GM12878 (cell line): Measurements from ENCODE around the gene SMARCA4. TPM values are rescaled to one million over a fixed set of nuclear protein-coding genes. Genes with fewer than 3 reads are reported as not detected.

Experiments
- BMI1 ChIP-seq: fragments of 450-650 bp; IDR thresholded peaks from 2 replicates; pipeline ENCODE4 v1.6.1; 2016; ENCODE audit warnings: mild to moderate bottlenecking, moderate library complexity, borderline replicate concordance
- CHD4 ChIP-seq: fragments of 200-600 bp; sonication (generic); IDR thresholded peaks from 2 replicates; pipeline ENCODE4 v1.6.1; 2016; ENCODE audit warnings: mild to moderate bottlenecking
- CREM ChIP-seq: IDR thresholded peaks from 2 replicates; pipeline ENCODE4 v1.6.1; 2014; ENCODE audit warnings: antibody characterized with exemption, low read depth
- DPF2 ChIP-seq: fragments of 450-650 bp; IDR thresholded peaks from 2 replicates; pipeline ENCODE4 v1.6.1; 2017; ENCODE audit warnings: mild to moderate bottlenecking
- E2F4 ChIP-seq: IDR thresholded peaks from 2 replicates; pipeline ENCODE4 v1.6.1; 2012; ENCODE audit warnings: low read depth, low read length, improper control_type of control experiment
- FOXM1 ChIP-seq: IDR thresholded peaks from 2 replicates; pipeline ENCODE4 v1.6.1; 2012; ENCODE audit warnings: low read depth, mild to moderate bottlenecking, inconsistent platforms, low read length, moderate library complexity
- GATAD2B ChIP-seq: fragments of 450-650 bp; conservative IDR thresholded peaks from 2 replicates; pipeline ENCODE4 v1.6.1; 2017; ENCODE audit warnings: low read depth, mild to moderate bottlenecking, moderate library complexity
- HDAC2 ChIP-seq: fragments of 200-600 bp; sonication (generic); IDR thresholded peaks from 2 replicates; pipeline ENCODE4 v1.6.1; 2017
- HDGF ChIP-seq: fragments of 450-650 bp; IDR thresholded peaks from 2 replicates; pipeline ENCODE4 v1.6.1; 2016; ENCODE audit warnings: antibody characterized with exemption
- MYB ChIP-seq: fragments of 150-350 bp; IDR thresholded peaks from 2 replicates; pipeline ENCODE4 v1.6.1; 2014; ENCODE audit warnings: mild to moderate bottlenecking, low read depth, low read length, borderline replicate concordance
- NFYA ChIP-seq: IDR thresholded peaks from 2 replicates; pipeline ENCODE4 v1.6.1; 2011; ENCODE audit warnings: low read depth, mild to moderate bottlenecking, low read length, improper control_type of control experiment, borderline replicate concordance
- PML ChIP-seq: IDR thresholded peaks from 2 replicates; pipeline ENCODE4 v1.6.1; 2012; ENCODE audit warnings: low read length, inconsistent platforms
- POLR2AphosphoS2 ChIP-seq: IDR thresholded peaks from 2 replicates; pipeline ENCODE4 v1.6.1; 2011; ENCODE audit warnings: low read depth, mild to moderate bottlenecking, low read length, improper control_type of control experiment, moderate library complexity
- RBBP5 ChIP-seq: fragments of 200-600 bp; sonication (generic); conservative IDR thresholded peaks from 2 replicates; pipeline ENCODE4 v1.6.1; 2016
- RCOR1 ChIP-seq: conservative IDR thresholded peaks from 2 replicates; pipeline ENCODE4 v1.6.1; 2012; ENCODE audit warnings: low read depth, low read length, improper control_type of control experiment
- SP1 ChIP-seq: IDR thresholded peaks from one replicate; pipeline ENCODE4 v1.6.1; 2011; ENCODE audit warnings: low read depth, low read length
- TCF12 ChIP-seq: IDR thresholded peaks from 2 replicates; pipeline ENCODE4 v1.6.1; 2011; ENCODE audit warnings: low read depth, mild to moderate bottlenecking, low read length
- ZNF592 ChIP-seq: fragments of 450-650 bp; IDR thresholded peaks from 2 replicates; pipeline ENCODE4 v1.6.1; 2017; ENCODE audit warnings: mild to moderate bottlenecking, moderate library complexity
- polyA plus RNA-seq, 11 experiments: library from polyadenylated mRNA; depleted of rRNA in 4 of 11; unstranded in 6 of 11; stranded (reverse) in 5 of 11; fragments of >200 nt; fragmentation: Nextera tagmentation in 4 of 11; fragmentation: Illumina TruSeq in 1 of 11; extraction: Ambion mirVana in 4 of 11; extraction: Trizol in 1 of 11; gene quantifications; 1 replicate in 1 of 11; 2 replicates in 10 of 11; pipeline versions ENCODE4 v1.2.1 to v1.2.3, GENCODE V29; 2011 to 2016; ENCODE audit warnings: inconsistent platforms in 2 of 11, missing spikeins in 2 of 11, low read depth in 1 of 11
- total RNA-seq, 4 experiments: library from RNA; depleted of rRNA in 3 of 4; stranded (reverse); fragments of >200 nt in 3 of 4; fragmentation: Illumina TruSeq in 1 of 4; extraction: Trizol in 1 of 4; gene quantifications; 2 replicates each; pipeline versions ENCODE4 v1.2.1 to v1.2.3, GENCODE V29; 2013 to 2021
- TF ChIP-seq, protein P1 (sequence below): fragments of 450-650 bp; IDR thresholded peaks from 2 replicates; pipeline ENCODE4 v1.6.1; 2016; ENCODE audit warnings: mild to moderate bottlenecking, moderate library complexity, borderline replicate concordance
- TF ChIP-seq, protein P2 (sequence below): fragments of 150-350 bp; IDR thresholded peaks from 2 replicates; pipeline ENCODE4 v1.6.1; 2014; ENCODE audit warnings: mild to moderate bottlenecking, low read depth, low read length

Gene SMARCA4
- total and polyA plus RNA-seq, 10 of the 15 experiments (the other 5 are each of a cell fraction or from before 2014, with no cell fraction given): 22.4 to 175 (median 57.4) TPM

GRCh38 chr19:11096210-11096841, 135.5 kb downstream of the SMARCA4 start (continued):
- TF ChIP-seq, protein P1, sequence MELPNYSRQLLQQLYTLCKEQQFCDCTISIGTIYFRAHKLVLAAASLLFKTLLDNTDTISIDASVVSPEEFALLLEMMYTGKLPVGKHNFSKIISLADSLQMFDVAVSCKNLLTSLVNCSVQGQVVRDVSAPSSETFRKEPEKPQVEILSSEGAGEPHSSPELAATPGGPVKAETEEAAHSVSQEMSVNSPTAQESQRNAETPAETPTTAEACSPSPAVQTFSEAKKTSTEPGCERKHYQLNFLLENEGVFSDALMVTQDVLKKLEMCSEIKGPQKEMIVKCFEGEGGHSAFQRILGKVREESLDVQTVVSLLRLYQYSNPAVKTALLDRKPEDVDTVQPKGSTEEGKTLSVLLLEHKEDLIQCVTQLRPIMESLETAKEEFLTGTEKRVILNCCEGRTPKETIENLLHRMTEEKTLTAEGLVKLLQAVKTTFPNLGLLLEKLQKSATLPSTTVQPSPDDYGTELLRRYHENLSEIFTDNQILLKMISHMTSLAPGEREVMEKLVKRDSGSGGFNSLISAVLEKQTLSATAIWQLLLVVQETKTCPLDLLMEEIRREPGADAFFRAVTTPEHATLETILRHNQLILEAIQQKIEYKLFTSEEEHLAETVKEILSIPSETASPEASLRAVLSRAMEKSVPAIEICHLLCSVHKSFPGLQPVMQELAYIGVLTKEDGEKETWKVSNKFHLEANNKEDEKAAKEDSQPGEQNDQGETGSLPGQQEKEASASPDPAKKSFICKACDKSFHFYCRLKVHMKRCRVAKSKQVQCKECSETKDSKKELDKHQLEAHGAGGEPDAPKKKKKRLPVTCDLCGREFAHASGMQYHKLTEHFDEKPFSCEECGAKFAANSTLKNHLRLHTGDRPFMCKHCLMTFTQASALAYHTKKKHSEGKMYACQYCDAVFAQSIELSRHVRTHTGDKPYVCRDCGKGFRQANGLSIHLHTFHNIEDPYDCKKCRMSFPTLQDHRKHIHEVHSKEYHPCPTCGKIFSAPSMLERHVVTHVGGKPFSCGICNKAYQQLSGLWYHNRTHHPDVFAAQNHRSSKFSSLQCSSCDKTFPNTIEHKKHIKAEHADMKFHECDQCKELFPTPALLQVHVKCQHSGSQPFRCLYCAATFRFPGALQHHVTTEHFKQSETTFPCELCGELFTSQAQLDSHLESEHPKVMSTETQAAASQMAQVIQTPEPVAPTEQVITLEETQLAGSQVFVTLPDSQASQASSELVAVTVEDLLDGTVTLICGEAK: no peak
- TF ChIP-seq BMI1 (no peak), ZNF592 (no peak), DPF2 (peak; percentile 79), HDAC2 (no peak), FOXM1 (no peak), HDGF (no peak), POLR2AphosphoS2 (no peak), CREM (no peak), GATAD2B (no peak), TCF12 (no peak), RCOR1 (no peak), RBBP5 (no peak), CHD4 (no peak), MYB (no peak), PML (no peak; the same call in 1 of the 2 replicates), E2F4 (no peak), SP1 (no peak), NFYA (no peak)
- TF ChIP-seq, protein P2, sequence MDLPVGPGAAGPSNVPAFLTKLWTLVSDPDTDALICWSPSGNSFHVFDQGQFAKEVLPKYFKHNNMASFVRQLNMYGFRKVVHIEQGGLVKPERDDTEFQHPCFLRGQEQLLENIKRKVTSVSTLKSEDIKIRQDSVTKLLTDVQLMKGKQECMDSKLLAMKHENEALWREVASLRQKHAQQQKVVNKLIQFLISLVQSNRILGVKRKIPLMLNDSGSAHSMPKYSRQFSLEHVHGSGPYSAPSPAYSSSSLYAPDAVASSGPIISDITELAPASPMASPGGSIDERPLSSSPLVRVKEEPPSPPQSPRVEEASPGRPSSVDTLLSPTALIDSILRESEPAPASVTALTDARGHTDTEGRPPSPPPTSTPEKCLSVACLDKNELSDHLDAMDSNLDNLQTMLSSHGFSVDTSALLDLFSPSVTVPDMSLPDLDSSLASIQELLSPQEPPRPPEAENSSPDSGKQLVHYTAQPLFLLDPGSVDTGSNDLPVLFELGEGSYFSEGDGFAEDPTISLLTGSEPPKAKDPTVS: no peak
